K562 (cell line): ENCODE measurements around the gene SLC6A6. TPM values are rescaled to one million over a fixed set of nuclear protein-coding genes. Genes with fewer than 3 reads are reported as not detected.

ENCODE experiments used
- BACH1 ChIP-seq: fragments of 200-800 bp; sonication (Bioruptor generic); IDR thresholded peaks from 2 replicates; pipeline ENCODE4 v1.6.1; 2016; ENCODE audit warnings: missing genetic modification characterization, missing compliant biosample characterization
- CEBPG ChIP-seq, 3 experiments: fragments of 200-800 bp in 1 of 3; sonication (Bioruptor generic) in 1 of 3; sonication (generic) in 1 of 3; formaldehyde crosslinking in 1 of 3; IDR thresholded peaks in 2 of 3; conservative IDR thresholded peaks in 1 of 3; 2 replicates each; pipeline versions ENCODE4 v1.6.1 to v1.8.0; 2016 to 2022; ENCODE audit warnings: missing compliant biosample characterization in 2 of 3, missing genetic modification characterization in 2 of 3, mild to moderate bottlenecking in 1 of 3, missing genetic modification reagents in 1 of 3
- ETV1 ChIP-seq: fragments of 450-650 bp; conservative IDR thresholded peaks from 2 replicates; pipeline ENCODE4 v1.6.1; 2016; ENCODE audit warnings: missing genetic modification characterization, control low read depth, low read depth, missing compliant biosample characterization
- FOXA1 ChIP-seq: fragments of 450-650 bp; IDR thresholded peaks from 2 replicates; pipeline ENCODE4 v1.6.1; 2016; ENCODE audit warnings: mild to moderate bottlenecking, borderline replicate concordance
- FOXK1 ChIP-seq: sonication (generic); formaldehyde crosslinking; IDR thresholded peaks from 2 replicates; pipeline ENCODE4 v1.8.0; 2022; ENCODE audit warnings: missing genetic modification reagents, mild to moderate bottlenecking, borderline replicate concordance
- NFIX ChIP-seq: fragments of 250-450 bp; sonication (Bioruptor Pico); IDR thresholded peaks from 2 replicates; pipeline ENCODE4 v1.4.0; 2020; ENCODE audit warnings: low read depth, mild to moderate bottlenecking, moderate library complexity
- NKRF ChIP-seq: fragments of 450-650 bp; IDR thresholded peaks from 2 replicates; pipeline ENCODE4 v1.6.1; 2016; ENCODE audit warnings: borderline replicate concordance
- NR0B1 ChIP-seq: fragments of 450-650 bp; IDR thresholded peaks from one replicate; pipeline ENCODE4 v1.6.1; 2018; ENCODE audit warnings: mild to moderate bottlenecking, moderate library complexity; ENCODE audit not compliant: partially characterized antibody
- POLR2A ChIP-seq: fragments of 450-650 bp; conservative IDR thresholded peaks from 2 replicates; pipeline ENCODE4 v1.6.1; 2016
- PRDM10 ChIP-seq: fragments of 450-650 bp; IDR thresholded peaks from 2 replicates; pipeline ENCODE4 v1.6.1; 2018; ENCODE audit not compliant: partially characterized antibody
- RERE ChIP-seq: sonication (generic); formaldehyde crosslinking; IDR thresholded peaks from 2 replicates; pipeline ENCODE4 v1.8.0; 2023; ENCODE audit warnings: missing genetic modification reagents, mild to moderate bottlenecking, borderline replicate concordance
- RFX1 ChIP-seq: fragments of 450-650 bp; IDR thresholded peaks from 2 replicates; pipeline ENCODE4 v1.6.1; 2016; ENCODE audit warnings: mild to moderate bottlenecking, moderate library complexity
- ZNF696 ChIP-seq: fragments of 250-450 bp; sonication (Bioruptor Pico); conservative IDR thresholded peaks from 2 replicates; pipeline ENCODE4 v1.4.0; 2020; ENCODE audit warnings: mild to moderate bottlenecking, moderate library complexity
- ZNF766 ChIP-seq: fragments of 200-800 bp; sonication (Bioruptor generic); conservative IDR thresholded peaks from 2 replicates; pipeline ENCODE4 v1.6.1; 2016; ENCODE audit warnings: missing genetic modification characterization, missing compliant biosample characterization
- ZSCAN32 ChIP-seq: fragments of 450-650 bp; formaldehyde crosslinking; IDR thresholded peaks from 2 replicates; pipeline ENCODE4 v1.4.0; 2020; ENCODE audit warnings: mild to moderate bottlenecking, moderate library complexity
- polyA plus RNA-seq, 8 experiments: library from polyadenylated mRNA; depleted of rRNA in 4 of 8; stranded (reverse) in 5 of 8; unstranded in 3 of 8; fragments of >200 nt; fragmentation: Nextera tagmentation in 2 of 8; fragmentation: Illumina TruSeq in 1 of 8; extraction: Ambion mirVana in 2 of 8; extraction: Trizol in 1 of 8; gene quantifications; 2 replicates each; pipeline versions ENCODE4 v1.2.1 to v1.2.3, GENCODE V29; 2011 to 2014; ENCODE audit warnings: inconsistent platforms in 1 of 8, missing spikeins in 1 of 8
- total RNA-seq, 7 experiments: library from RNA; depleted of rRNA in 6 of 7; stranded (reverse); fragments of >200 nt in 6 of 7; fragmentation: Illumina TruSeq in 2 of 7; extraction: Trizol in 2 of 7; gene quantifications; 2 replicates each; pipeline versions ENCODE4 v1.2.1 to v1.2.3, GENCODE V29; 2011 to 2021; ENCODE audit warnings: low replicate concordance in 1 of 7

The SLC6A6 gene
- total and polyA plus RNA-seq, 9 of the 15 experiments (the other 6 are each of a cell fraction or from before 2014, with no cell fraction given) = 12.3 to 203 (median 93.2) TPM

GRCh38 chr3:14423197-14423743 lies 20.9 kb downstream of the SLC6A6 start (continued):
- TF ChIP-seq ETV1 (tag) (0 out of 2 replicates have a peak, but pooled peaks have one; percentile 14), ZNF766 (CRISPR knock-in tag) (no peak), NFIX (CRISPR knock-in tag) (no peak), BACH1 (no peak), FOXA1 (no peak), FOXK1 (CRISPR knock-in tag) (no peak; the same call in 1 of the 2 replicates), PRDM10 (no peak), RERE (CRISPR knock-in tag) (no peak), ZSCAN32 (CRISPR knock-in tag) (no peak), NR0B1 (no peak), RFX1 (no peak), POLR2A (no peak), ZNF696 (no peak), NKRF (no peak), CEBPG (CRISPR knock-in tag; IDR thresholded peaks at IDR 0.05) (peak; percentile 62), CEBPG (tag; conservative IDR thresholded peaks at IDR 0.05 in 1 of 2, IDR thresholded peaks at IDR 0.05 in 1 of 2) (peak in 1 of 2 experiments; percentile 39; a peak in 2 of 4 replicates)
